SK-N-SH treated with all-trans-retinoic acid at 6 μM for 48 hours (cell line): Measurements from ENCODE around the gene DLK1.

Source experiments
- ATAC-seq: fragments of 200-7000 bp; cut with Tn5 transposase; 3 replicates; pipeline ENCODE4 v1.9.1; 2020; ENCODE audit warnings: mild to moderate bottlenecking, moderate library complexity
- ARNTL ChIP-seq: fragments of 450-650 bp; formaldehyde crosslinking; IDR thresholded peaks from 2 replicates; pipeline ENCODE4 v1.5.0; 2020; ENCODE audit warnings: low read depth, mild to moderate bottlenecking, moderate library complexity, borderline replicate concordance
- BACH2 ChIP-seq: fragments of 250-450 bp; sonication (Bioruptor Pico); IDR thresholded peaks from 2 replicates; pipeline ENCODE4 v1.9.0; 2021; ENCODE audit warnings: mild to moderate bottlenecking, borderline replicate concordance
- CSDC2 ChIP-seq: fragments of 250-450 bp; sonication (Bioruptor Pico); IDR thresholded peaks from 2 replicates; pipeline ENCODE4 v1.5.0; 2020; ENCODE audit warnings: mild to moderate bottlenecking, moderate library complexity
- CSRNP3 ChIP-seq: fragments of 250-450 bp; sonication (Bioruptor Pico); IDR thresholded peaks from 2 replicates; pipeline ENCODE4 v1.5.1; 2021; ENCODE audit warnings: mild to moderate bottlenecking, moderate library complexity
- ESRRG ChIP-seq: fragments of 250-450 bp; sonication (Bioruptor Pico); IDR thresholded peaks from 2 replicates; pipeline ENCODE4 v1.6.1; 2021; ENCODE audit warnings: mild to moderate bottlenecking
- GLIS3 ChIP-seq: fragments of 250-450 bp; sonication (Bioruptor Pico); IDR thresholded peaks from 2 replicates; pipeline ENCODE4 v1.5.0; 2020; ENCODE audit warnings: mild to moderate bottlenecking, moderate library complexity
- ISL1 ChIP-seq: fragments of 250-450 bp; sonication (Bioruptor Pico); IDR thresholded peaks from 2 replicates; pipeline ENCODE4 v2.1.2; 2022; ENCODE audit warnings: mild to moderate bottlenecking, moderate library complexity
- OSR1 ChIP-seq: fragments of 250-450 bp; sonication (Bioruptor Pico); IDR thresholded peaks from 2 replicates; pipeline ENCODE4 v1.8.0; 2022; ENCODE audit warnings: moderate library complexity, mild to moderate bottlenecking, inconsistent platforms
- PATZ1 ChIP-seq: fragments of 250-450 bp; sonication (Bioruptor Pico); IDR thresholded peaks from 2 replicates; pipeline ENCODE4 v1.8.0; 2020; ENCODE audit warnings: mild to moderate bottlenecking, moderate library complexity, borderline replicate concordance
- TCF4 ChIP-seq: fragments of 250-450 bp; sonication (Bioruptor Pico); IDR thresholded peaks from 2 replicates; pipeline ENCODE4 v1.8.0; 2021; ENCODE audit warnings: mild to moderate bottlenecking, moderate library complexity, borderline replicate concordance
- ZC3H10 ChIP-seq: fragments of 250-450 bp; sonication (Bioruptor Pico); IDR thresholded peaks from 2 replicates; pipeline ENCODE4 v1.5.1; 2021; ENCODE audit warnings: mild to moderate bottlenecking, moderate library complexity
- ZFP3 ChIP-seq: fragments of 250-450 bp; sonication (Bioruptor Pico); IDR thresholded peaks from 2 replicates; pipeline ENCODE4 v1.5.0; 2020; ENCODE audit warnings: mild to moderate bottlenecking, moderate library complexity
- ZFP30 ChIP-seq: fragments of 450-650 bp; formaldehyde crosslinking; IDR thresholded peaks from 2 replicates; pipeline ENCODE4 v1.5.0; 2022; ENCODE audit warnings: mild to moderate bottlenecking, moderate library complexity
- ZNF565 ChIP-seq: fragments of 450-650 bp; formaldehyde crosslinking; conservative IDR thresholded peaks from 2 replicates; pipeline ENCODE4 v1.5.0; 2020; ENCODE audit warnings: low read depth, mild to moderate bottlenecking, moderate library complexity
- ZNF70 ChIP-seq: fragments of 450-650 bp; formaldehyde crosslinking; IDR thresholded peaks from 2 replicates; pipeline ENCODE4 v1.5.0; 2020; ENCODE audit warnings: mild to moderate bottlenecking, moderate library complexity
- TF ChIP-seq, protein P1 (sequence below): fragments of 250-450 bp; sonication (Bioruptor Pico); IDR thresholded peaks from 2 replicates; pipeline ENCODE4 v1.8.0; 2021; ENCODE audit warnings: low read depth, mild to moderate bottlenecking, moderate library complexity, borderline replicate concordance

DLK1 gene

DNA sequence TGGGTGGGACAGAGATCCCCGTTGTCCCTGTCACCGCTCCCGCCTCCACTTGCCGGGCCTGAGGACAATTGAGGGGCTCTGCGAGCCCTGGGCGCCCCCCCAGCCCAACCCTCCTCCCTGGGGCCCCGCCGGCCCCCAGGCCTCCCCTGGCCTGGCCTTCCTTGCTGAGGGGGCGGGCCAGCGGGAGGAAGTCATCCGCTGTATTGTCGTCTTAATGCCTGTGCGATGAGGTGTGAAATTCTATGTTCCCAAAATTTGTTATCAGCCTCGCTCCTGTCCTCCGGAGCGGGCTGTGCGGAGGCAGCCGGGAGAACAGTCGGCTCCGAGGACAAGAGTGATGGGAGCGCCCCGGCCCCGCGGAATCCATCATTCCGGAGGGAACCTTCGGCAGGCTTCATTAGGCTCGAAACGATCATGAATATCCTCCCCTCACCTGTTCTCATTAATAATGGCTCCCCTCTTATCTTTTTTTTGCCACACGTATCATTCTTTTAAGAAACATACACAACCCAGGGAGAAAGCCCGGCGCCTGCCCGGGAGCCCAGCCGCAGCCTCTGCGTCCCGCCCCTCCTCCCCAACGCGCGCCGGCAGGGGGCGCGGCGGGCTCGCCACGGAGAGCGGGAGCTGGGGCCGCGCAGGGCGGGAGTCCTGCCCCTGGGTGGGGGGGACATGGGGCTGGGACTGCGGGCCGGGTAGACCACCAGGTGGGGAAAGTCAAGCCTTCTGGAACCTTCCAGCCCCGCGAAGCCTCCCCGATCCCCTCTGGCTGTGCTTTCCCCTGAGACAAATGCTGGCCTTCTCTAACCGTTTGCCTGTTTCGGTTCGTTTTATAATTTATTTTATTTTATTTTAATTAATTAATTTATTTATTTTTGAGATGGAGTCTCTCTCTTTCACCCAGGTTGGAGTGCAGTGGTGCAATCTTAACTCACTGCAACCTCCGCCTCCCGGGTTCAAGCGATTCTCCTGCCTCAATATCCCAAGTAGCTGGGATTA is 17.1 kb upstream of the DLK1 start (continued):
- TF ChIP-seq OSR1 (CRISPR knock-in tag) (no peak), GLIS3 (CRISPR knock-in tag) (no peak), ZNF70 (no peak), ESRRG (CRISPR knock-in tag) (no peak), ZC3H10 (CRISPR knock-in tag) (no peak), ISL1 (CRISPR knock-in tag) (no peak), ZFP3 (CRISPR knock-in tag) (no peak), ARNTL (CRISPR knock-in tag) (no peak), ZNF565 (CRISPR knock-in tag) (no peak), CSDC2 (no peak)
- TF ChIP-seq, protein P1, sequence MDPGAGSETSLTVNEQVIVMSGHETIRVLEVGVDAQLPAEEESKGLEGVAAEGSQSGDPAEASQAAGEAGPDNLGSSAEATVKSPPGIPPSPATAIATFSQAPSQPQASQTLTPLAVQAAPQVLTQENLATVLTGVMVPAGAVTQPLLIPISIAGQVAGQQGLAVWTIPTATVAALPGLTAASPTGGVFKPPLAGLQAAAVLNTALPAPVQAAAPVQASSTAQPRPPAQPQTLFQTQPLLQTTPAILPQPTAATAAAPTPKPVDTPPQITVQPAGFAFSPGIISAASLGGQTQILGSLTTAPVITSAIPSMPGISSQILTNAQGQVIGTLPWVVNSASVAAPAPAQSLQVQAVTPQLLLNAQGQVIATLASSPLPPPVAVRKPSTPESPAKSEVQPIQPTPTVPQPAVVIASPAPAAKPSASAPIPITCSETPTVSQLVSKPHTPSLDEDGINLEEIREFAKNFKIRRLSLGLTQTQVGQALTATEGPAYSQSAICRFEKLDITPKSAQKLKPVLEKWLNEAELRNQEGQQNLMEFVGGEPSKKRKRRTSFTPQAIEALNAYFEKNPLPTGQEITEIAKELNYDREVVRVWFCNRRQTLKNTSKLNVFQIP (CRISPR knock-in tag): no peak

DNA sequence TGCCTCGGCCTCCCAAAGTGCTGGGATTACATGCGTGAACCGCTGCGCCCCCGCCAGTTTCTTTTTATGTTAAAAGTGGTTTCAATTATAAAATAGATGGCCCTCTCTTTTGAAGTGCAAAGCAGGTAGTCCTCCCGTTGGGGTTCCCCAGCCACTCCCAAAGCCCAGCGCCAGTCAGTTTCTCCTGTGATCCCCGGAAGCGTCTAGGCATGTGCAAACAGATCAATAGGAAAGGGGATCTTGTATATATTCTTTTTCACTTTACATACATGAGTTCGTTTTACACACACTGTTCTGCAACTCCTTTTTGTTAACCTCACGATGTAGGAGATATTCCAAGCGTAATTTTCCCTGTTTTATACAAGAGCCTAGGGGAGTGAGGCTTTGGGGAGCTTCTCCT is 16.3 kb upstream of the DLK1 start:
- TF ChIP-seq CSRNP3: no peak
- TF ChIP-seq ZC3H10 (CRISPR knock-in tag): no peak
- TF ChIP-seq BACH2 (CRISPR knock-in tag): no peak
- TF ChIP-seq ESRRG (CRISPR knock-in tag): no peak
- no peak for TF ChIP-seq ISL1 (CRISPR knock-in tag)
- TF ChIP-seq, all 23 proteins: peak for 0
- no peak for ATAC-seq

- ATAC-seq: no peak
- TF ChIP-seq ZC3H10 (CRISPR knock-in tag): no peak
- no peak for TF ChIP-seq TCF4 (CRISPR knock-in tag)
- TF ChIP-seq ZFP3 (CRISPR knock-in tag): peak; percentile 62; the same call in 1 of the 2 replicates
Measured at GRCh38 chr14:100710826-100711462, 15.7 kb upstream of the DLK1 start.

DNA sequence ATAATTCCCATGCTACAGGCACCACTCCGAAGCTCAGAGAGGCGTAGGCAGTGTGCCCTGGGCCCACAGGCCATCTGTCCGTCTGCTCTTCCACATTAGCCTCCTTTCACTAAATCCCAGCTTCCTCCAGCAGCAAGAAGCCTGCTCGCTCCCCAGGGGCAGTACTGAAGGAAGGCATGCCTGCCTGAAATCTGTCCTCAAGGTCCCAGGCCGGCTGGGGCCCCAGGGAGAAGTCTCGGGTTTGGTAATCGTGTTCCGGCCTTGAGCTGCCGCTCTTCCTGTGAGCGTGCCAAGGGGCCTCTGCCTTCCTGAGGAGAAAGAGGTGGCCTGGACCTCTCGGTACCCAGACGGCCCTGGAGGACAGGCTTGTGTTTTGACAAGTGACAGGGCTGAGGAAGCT is 15.2 kb upstream of the DLK1 start:
- TF ChIP-seq PATZ1 (CRISPR knock-in tag): no peak
- TF ChIP-seq ISL1 (CRISPR knock-in tag): no peak
- TF ChIP-seq, protein P1 (CRISPR knock-in tag): no peak
- TF ChIP-seq ZFP30 (CRISPR knock-in tag): no peak
- TF ChIP-seq CSRNP3: no peak
- no peak for TF ChIP-seq ZNF565 (CRISPR knock-in tag)
- ATAC-seq: no peak
